Esophagus muscularis mucosa (tissue), 4 donors: ENCODE measurements around the gene SLC24A4. TPM values are rescaled to one million over a fixed set of nuclear protein-coding genes. Genes with fewer than 3 reads are reported as not detected.

Experiments
- DNase-seq: peaks from one replicate; pipeline ENCODE4 v3.0.0-alpha.2; 2017; ENCODE audit errors: extremely low spot score
- H3K27ac ChIP-seq, 4 donors: fragments of 200-600 bp; sonication (generic); replicated peaks in 1 of 4; 1 replicate in 3 of 4; 2 replicates in 1 of 4; pipeline ENCODE4 v1.5.1; 2016 to 2019; ENCODE audit warnings: mild to moderate bottlenecking in 1 of 4
- H3K27me3 ChIP-seq, 4 donors: fragments of 200-600 bp; sonication (generic); one replicate each; pipeline versions ENCODE4 v1.5.1 to v1.6.0; 2016 to 2019
- H3K36me3 ChIP-seq, 4 donors: fragments of 200-600 bp; sonication (generic); one replicate each; pipeline ENCODE4 v1.5.1; 2016 to 2019
- H3K4me1 ChIP-seq, 4 donors: fragments of 200-600 bp; sonication (generic); one replicate each; pipeline ENCODE4 v1.5.1; 2016 to 2019
- H3K4me3 ChIP-seq, 4 donors: fragments of 200-600 bp; sonication (generic); 1 replicate in 2 of 4; 2 replicates in 2 of 4; pipeline ENCODE4 v1.5.1; 2016 to 2019; ENCODE audit warnings: mild to moderate bottlenecking in 4 of 4, moderate library complexity in 1 of 4
- H3K9me3 ChIP-seq, 4 donors: fragments of 200-600 bp; sonication (generic); 1 replicate in 3 of 4; 2 replicates in 1 of 4; pipeline ENCODE4 v1.5.1; 2016 to 2019
- CTCF ChIP-seq, 3 experiments: fragments of 200-600 bp in 2 of 3; fragments of 450-650 bp in 1 of 3; sonication (generic) in 2 of 3; IDR thresholded peaks; one replicate each; pipeline ENCODE4 v1.5.1; 2017 to 2019; ENCODE audit warnings: antibody characterized with exemption in 3 of 3, mild to moderate bottlenecking in 2 of 3, moderate library complexity in 1 of 3
- EP300 ChIP-seq: sonication (generic); formaldehyde crosslinking; IDR thresholded peaks from one replicate; pipeline ENCODE4 v1.6.1; 2017; ENCODE audit warnings: antibody characterized with exemption
- POLR2A ChIP-seq: fragments of 450-650 bp; IDR thresholded peaks from one replicate; pipeline ENCODE4 v1.6.1; 2017; ENCODE audit warnings: antibody characterized with exemption, moderate library complexity, mild to moderate bottlenecking, low read depth
- POLR2AphosphoS5 ChIP-seq, 2 donors: sonication (generic); formaldehyde crosslinking; IDR thresholded peaks; one replicate each; pipeline ENCODE4 v1.6.1; 2017; ENCODE audit warnings: antibody characterized with exemption in 2 of 2
- WGBS: methylation state at CpG from one replicate; pipeline ENCODE4 v1.1.5; 2018; 5-methylcytosine and 5-hydroxymethylcytosine counted together
- intact Hi-C: fragments of 100-400 bp; cut with DNase I; formaldehyde crosslinking; loops from one replicate; pipeline ENCODE4 v1.15.1; 2023
- total RNA-seq, 4 donors: library from RNA; depleted of rRNA; stranded (reverse); fragments of >200 nt; gene quantifications; one replicate each; pipeline versions ENCODE4 v1.1.0 to v1.2.1, GENCODE V29; 2016

The SLC24A4 gene
- total RNA-seq, 4 donors from 2014 or later: 1.7 to 2.9 (median 2.1) TPM

GRCh38 chr14:92538412-92538985 is 215.5 kb downstream of the SLC24A4 start:
- H3K4me1 ChIP-seq: peaks cover 29 to 49% (median 34%) of the 10 kb centered on the region in 4 donors
- no peaks in the 10 kb centered on the region for H3K27me3 ChIP-seq
- TF ChIP-seq EP300 (no peak), POLR2A (no peak), POLR2AphosphoS5 (IDR thresholded peaks at IDR 0.05) (no peak), CTCF (IDR thresholded peaks at IDR 0.05) (no peak)
- H3K4me3 ChIP-seq: no peak overlapping the region
- no peaks in the 10 kb centered on the region for H3K36me3 ChIP-seq
- H3K9me3 ChIP-seq: no peaks in the 10 kb centered on the region
- intact Hi-C loops: no loop called here
- peak overlapping the region in 1 of 4 donors; percentile 82 for H3K27ac ChIP-seq
- WGBS: 95% methylated on average over 6 of the region's 6 CpGs
- no peak for DNase-seq

DNA sequence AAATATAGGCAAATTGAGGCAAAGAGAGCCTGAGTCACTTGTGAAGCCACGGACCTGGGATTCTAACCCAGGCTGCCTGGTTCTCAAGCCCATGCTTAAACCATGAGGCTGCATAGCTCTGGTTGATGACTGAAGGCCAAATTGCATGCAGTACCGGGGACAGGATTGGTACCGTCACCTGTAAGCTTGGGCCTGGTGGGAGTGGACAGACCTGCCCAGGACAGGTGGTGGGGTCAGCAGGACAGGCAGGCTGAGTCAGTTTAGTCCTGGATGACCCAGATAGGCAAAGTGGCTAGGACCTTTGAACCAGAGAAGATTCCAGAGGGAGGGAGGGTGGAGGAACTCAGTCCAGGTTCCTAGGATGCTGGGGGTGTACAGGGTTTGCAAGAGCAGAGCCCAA is 216.5 kb downstream of the SLC24A4 start:
- Histone ChIP-seq H3K27ac (peak overlapping the region; percentile 64 to 83 (median 76)), H3K27me3 (no peaks in the 10 kb centered on the region), H3K4me3 (no peak overlapping the region), H3K36me3 (no peaks in the 10 kb centered on the region), H3K4me1 (peaks cover 29 to 49% (median 34%) of the 10 kb centered on the region in 4 donors), H3K9me3 (no peaks in the 10 kb centered on the region)
- intact Hi-C loops: no loop called here
- 93% methylated on average over 3 of the region's 3 CpGs for WGBS
- DNase-seq: no peak
- TF ChIP-seq CTCF (IDR thresholded peaks at IDR 0.05): no peak
- no peak for TF ChIP-seq EP300
- no peak for TF ChIP-seq POLR2A
- no peak for TF ChIP-seq POLR2AphosphoS5 (IDR thresholded peaks at IDR 0.05)

DNA sequence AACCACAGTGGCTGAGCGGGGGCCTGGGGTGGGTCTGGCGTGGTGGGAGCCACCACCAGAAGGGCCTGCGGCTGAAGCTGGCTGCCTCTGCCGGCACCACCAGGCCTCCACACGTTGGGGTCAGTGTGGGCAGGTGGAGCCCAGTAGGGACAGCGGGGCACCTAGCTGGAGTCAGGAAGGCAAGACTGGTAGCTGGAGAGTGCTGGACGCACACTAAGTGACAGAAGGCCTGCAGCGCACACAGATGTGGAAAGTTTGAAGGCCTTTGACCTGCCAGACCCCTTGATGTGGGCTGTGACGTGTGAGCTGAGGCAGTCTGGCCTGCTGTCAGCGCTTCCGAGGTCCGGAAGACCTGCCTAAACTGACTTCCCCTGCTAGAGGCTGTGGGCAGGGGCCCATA is 216.9 kb downstream of the SLC24A4 start:
- H3K27me3 ChIP-seq: no peaks in the 10 kb centered on the region
- no peak for DNase-seq
- TF ChIP-seq CTCF (IDR thresholded peaks at IDR 0.05) (no peak), POLR2A (no peak), EP300 (no peak), POLR2AphosphoS5 (IDR thresholded peaks at IDR 0.05) (no peak)
- 57% methylated on average over 4 of the region's 12 CpGs for WGBS
- no peaks in the 10 kb centered on the region for H3K36me3 ChIP-seq
- no peaks in the 10 kb centered on the region for H3K9me3 ChIP-seq
- H3K4me3 ChIP-seq: no peak overlapping the region
- intact Hi-C loops: loop anchor here (5.0 kb wide), 1 partner anchor 52 kb away; no protein-coding TSS in a partner anchor
- H3K27ac ChIP-seq: peak overlapping the region; percentile 64 to 83 (median 76)
- H3K4me1 ChIP-seq: peaks cover 29 to 47% (median 34%) of the 10 kb centered on the region in 4 donors

GRCh38 chr14:92540472-92541048 is 217.6 kb downstream of the SLC24A4 start:
- DNase-seq: peak; percentile 97
- Histone ChIP-seq H3K36me3 (no peaks in the 10 kb centered on the region), H3K27ac (peak overlapping the region; percentile 64 to 83 (median 76)), H3K27me3 (no peaks in the 10 kb centered on the region), H3K4me3 (no peak overlapping the region), H3K4me1 (peaks cover 29 to 45% (median 34%) of the 10 kb centered on the region in 4 donors), H3K9me3 (no peaks in the 10 kb centered on the region)
- intact Hi-C loops: loop anchor here (5.0 kb wide), 1 partner anchor 52 kb away; no protein-coding TSS in a partner anchor
- peak; percentile 81 for TF ChIP-seq POLR2AphosphoS5 (IDR thresholded peaks at IDR 0.05)
- TF ChIP-seq EP300: no peak
- TF ChIP-seq POLR2A: no peak
- TF ChIP-seq CTCF (IDR thresholded peaks at IDR 0.05): no peak
- WGBS: 0% methylated on average over 5 of the region's 6 CpGs
